Inflammatory macrophage treated with lipopolysaccharide for 1 hour (primary cell): ENCODE results near the gene PIGC.
"Not testable (repeated sequence)": the region's sequence is repeated elsewhere in the genome, so short reads cannot be mapped to it uniquely, and the experiment has no call there.

Source experiments
- DNase-seq, 2 donors: peaks; one replicate each; pipeline ENCODE4 v3.0.0-alpha.2; 2020 to 2022

PIGC gene

GRCh38 chr1:172465617-172466016 is 21.7 kb upstream of the PIGC start:
- DNase-seq = no peak

DNA sequence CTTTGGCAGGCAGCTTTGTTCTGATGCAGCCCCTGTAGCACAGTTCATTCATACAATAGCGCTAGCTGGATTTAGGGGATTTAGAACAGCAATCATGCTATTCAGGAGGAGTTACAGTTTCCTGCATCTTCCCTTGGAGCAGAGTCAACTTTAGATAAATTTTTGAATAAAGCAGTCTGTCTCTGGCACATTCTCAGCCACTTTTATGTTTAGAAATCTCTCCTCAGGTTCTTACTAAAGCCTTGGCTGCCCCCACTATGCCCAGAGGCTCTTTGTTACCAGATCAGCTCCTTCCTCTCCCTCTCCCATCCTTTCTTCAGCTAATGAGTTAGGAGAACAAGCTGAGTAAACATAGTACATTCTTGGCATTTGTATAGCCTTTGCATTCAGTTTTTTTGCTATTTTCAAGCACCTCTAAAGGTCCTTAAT is 17.0 kb upstream of the PIGC start:
- DNase-seq = no peak

DNA sequence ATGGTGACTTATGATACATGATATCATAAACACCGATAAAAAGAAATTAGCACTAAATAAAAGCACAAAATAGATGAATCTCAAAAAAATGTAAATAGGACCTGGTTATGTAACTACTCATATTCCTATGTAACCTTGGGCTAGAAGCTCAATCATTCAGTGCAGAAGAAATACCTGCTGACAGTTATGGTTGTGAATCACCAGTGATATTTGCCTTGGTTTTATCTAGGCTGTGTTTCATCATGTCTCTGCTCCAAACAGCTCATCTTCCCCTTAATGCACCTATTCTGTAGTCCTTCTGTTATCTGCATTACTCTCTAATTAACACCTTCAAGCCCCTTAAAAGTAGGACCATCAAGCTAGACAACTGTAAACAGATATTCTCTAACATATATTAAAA is 16.3 kb upstream of the PIGC start:
- no peak for DNase-seq

- DNase-seq = no peak
Measured at GRCh38 chr1:172457479-172458130, 13.7 kb upstream of the PIGC start.

- DNase-seq = no peak
Measured at GRCh38 chr1:172456344-172456769, 12.5 kb upstream of the PIGC start.

DNA sequence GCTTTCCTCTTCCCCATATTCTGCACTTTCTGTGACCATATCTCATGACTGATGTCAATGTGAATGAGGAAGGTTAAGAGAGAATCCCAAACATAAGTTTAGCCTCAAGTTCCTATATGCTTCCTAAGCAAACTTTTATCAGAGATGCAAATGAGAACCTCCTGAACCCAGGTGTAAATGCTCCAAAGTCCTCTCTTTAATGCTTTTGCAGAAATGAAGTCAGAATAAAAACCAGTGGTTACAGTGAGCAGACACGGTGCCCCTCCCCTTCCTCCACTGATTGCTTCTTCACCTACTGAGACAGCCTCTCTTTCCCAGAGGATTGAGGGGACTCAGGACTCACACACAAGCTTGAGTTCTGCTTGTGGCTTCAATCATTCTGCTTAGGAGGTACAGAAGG is 11.6 kb upstream of the PIGC start:
- DNase-seq = no peak

GRCh38 chr1:172453607-172454006 is 9.7 kb upstream of the PIGC start:
- DNase-seq = no peak

- no peak for DNase-seq
Measured at GRCh38 chr1:172453153-172453545, 9.3 kb upstream of the PIGC start.

- DNase-seq = no peak
Measured at GRCh38 chr1:172452536-172453152, 8.8 kb upstream of the PIGC start.

- DNase-seq = no peak
Measured at GRCh38 chr1:172451002-172451443, 7.2 kb upstream of the PIGC start.

DNA sequence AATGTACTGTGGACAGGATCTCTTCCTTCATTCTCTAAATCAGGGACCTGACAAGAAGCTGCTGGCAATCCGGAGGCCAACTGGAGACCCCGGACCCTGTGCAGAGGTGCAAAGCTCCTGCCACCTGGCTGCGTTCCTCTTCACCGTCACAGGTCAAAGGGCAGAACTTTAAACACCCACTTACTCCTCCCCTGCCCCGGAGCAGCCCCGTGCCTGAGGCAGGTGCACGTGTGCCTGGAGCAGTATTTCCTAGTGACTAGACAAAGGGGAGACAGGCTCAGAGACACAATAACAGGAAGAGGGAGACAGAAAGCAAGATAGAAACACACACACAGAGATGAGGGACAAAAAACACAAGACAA is 6.6 kb upstream of the PIGC start:
- DNase-seq = no peak

DNA sequence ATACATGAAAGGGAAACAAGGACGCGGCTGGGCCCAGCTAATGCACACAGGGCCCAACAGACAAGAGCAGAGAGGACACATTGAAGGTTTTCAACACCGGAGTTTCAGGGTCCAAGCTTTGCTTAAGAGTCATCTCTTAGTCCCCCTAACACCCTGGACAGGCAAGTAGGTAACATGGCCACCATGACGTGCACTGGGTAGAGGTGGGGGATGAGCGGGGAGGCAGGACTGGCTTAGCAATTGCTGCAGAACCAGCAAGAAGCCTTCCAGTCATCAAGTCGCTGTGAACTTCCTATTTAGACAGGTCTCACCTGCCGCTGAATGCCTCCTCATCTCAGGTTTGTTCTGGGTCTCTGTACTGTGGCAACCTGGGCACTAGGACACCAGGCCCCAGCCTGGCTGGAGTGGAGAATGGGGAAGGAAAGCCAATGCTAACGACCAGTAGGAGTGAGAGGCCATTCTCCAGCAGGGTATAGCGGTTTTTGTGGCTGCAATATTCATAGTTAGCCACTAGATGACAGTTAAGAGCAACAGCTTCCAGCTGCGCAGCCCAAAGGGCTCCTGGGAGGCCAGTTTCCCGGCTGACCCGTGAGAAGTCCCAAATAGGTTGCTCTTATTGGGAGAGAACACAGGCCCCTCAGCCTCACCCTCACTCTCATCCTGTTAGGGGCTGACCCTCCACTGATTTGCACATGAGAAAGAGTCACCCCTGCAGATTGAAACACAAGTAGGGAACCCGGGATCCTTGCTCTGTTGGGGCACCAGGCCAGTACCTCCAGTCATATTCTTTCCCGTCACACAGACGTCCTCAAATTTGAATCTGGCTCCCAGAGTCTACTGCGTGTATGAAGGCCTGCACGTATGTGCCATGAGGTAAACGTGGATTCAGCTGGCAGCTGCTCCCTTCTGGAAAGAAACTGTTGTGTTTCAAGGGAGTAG is 6.0 kb upstream of the PIGC start:
- peak; percentile 66 to 90 for DNase-seq

- no peak for DNase-seq
Measured at GRCh38 chr1:172448995-172449584, 5.2 kb upstream of the PIGC start.

GRCh38 chr1:172447641-172448040 is 3.8 kb upstream of the PIGC start:
- DNase-seq = no peak

DNA sequence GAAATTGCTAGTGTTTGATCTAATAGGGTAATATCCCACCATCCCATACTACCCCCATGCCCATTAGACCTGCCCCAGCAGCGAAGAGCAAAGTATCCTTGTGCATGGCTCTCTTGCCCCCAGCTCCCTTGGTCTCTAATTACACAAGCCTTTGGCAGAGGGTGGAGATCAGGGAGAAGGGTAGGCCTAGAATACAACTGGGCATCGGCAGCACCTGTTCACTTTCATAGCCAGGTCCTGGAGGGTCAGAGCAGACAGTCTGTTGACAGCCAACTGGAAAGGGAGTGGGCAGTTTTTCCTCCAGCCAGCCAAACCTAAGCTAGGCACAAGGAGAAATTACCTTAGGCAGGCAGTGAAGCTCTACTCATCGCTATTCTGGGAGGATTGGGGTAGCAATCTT is 2.7 kb upstream of the PIGC start:
- DNase-seq = no peak

GRCh38 chr1:172442843-172443565 is 865 bp downstream of the PIGC start:
- no peak for DNase-seq

DNA sequence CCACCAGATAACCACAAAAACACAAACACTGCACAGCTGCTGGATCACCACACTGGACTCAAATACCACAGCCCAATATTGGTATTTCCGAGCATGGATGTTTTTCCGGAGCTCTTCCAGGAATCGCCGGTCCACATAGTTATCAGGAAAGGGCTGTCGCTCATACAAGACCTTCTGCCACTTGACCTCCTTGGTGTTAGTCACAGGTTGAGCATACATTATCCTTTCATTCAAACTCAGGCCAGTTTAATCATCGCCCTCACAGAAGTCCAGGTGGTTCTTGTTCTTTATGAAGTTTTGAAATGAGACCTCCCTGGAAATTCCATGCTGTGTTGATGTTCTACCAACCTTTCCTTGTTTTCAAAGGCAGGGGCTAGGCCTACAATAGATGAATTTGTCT is 1.5 kb downstream of the PIGC start:
- no peak for DNase-seq

DNA sequence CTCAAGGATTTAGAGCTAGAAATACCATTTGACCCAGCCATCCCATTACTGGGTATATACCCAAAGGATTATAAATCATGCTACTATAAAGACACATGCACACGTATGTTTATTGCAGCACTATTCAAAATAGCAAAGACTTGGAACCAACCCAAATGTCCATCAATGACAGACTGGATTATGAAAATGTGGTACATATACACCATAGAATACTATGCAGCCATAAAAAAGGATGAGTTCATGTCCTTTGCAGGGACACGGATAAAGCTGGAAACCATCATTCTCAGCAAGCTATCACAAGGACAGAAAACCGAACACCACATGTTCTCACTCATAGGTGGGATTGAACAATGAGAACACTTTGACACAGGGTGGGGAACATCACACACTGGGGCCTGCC is 6.7 kb downstream of the PIGC start:
- not testable (repeated sequence) for DNase-seq

DNA sequence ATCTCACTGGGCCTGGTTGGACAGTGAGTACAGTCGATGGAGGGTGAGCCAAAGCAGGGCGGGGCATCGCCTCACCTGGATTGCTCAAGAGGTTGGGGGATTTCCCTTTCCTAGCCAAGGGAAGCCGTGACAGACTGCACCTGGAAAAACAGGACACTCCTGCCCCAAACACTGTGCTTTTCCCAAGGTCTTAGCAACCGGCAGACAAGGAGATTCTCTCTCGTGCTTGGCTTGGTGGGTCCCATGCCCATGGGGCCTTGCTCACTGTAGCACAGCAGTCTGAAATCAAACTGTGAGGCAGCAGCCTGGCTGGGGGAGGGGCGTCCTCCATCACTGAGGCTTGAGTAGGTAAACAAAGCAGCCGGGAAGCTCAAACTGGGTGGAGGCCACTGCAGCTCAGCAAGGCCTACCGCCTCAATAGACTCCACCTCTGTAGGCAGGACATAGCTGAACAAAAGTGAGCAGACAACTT is 12.1 kb downstream of the PIGC start:
- DNase-seq = no peak

- no peak for DNase-seq
Measured at GRCh38 chr1:172431204-172431603, 12.7 kb downstream of the PIGC start.

- no peak for DNase-seq
Measured at GRCh38 chr1:172430128-172430454, 13.8 kb downstream of the PIGC start.

- peak; percentile 40 to 74 for DNase-seq
Measured at GRCh38 chr1:172429331-172430127, 14.3 kb downstream of the PIGC start.
